ENCODE measurements around the gene MYO7B.
"Not testable (repeated sequence)": the region's sequence is repeated elsewhere in the genome, so short reads cannot be mapped to it uniquely, and the experiment has no call there.

MYO7B gene

GRCh38 chr2:127551221-127551930, 15.9 kb downstream of the MYO7B start:
- no peak for DNase-seq (ENCODE audit: low spot score)

DNA sequence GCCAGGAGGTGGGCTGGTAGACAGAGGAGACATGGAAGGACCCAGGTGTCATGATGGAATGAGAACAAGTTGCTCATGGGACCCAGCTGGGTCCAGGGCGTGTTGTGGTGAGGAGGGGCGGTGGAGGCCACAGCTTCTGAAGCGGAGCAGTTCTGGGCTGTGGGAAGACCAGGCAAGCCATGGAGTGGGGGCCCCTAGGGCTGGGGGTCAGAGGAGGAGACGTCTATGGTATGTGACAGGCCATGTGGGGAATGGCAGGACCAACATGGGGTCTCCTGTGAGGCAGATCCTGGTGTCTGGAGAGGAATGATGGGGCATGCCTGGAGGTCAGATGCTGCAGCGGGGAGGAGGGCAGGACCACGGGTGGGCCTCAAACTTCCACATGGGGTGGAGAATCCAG, 16.9 kb downstream of the MYO7B start:
- no peak for DNase-seq (ENCODE audit: low spot score)

- no peak for DNase-seq (ENCODE audit: low spot score)
Observed at GRCh38 chr2:127552846-127553245, 17.4 kb downstream of the MYO7B start.

DNA sequence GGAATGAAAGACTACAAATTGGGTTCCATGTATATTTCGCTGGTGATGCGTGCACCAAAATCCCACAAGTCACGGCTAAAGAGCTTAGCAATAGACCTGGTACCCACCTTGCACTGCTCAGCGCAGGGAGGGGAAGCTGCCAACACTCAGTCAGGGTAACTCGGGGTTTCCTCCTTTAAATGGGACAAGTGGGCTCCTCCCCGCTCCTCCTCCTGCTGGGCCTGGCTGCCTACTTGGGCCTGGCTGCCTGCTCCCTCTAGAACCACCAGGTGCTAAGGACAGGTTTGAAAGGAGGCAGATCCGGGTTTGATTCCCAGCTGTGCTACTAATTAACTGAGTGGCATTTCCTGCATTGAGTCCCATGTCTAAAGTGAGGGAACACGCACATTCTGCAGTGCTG, 23.4 kb downstream of the MYO7B start:
- DNase-seq (ENCODE audit: low spot score), result no peak

- DNase-seq (ENCODE audit: low spot score), result no peak
Observed at GRCh38 chr2:127559454-127559853, 24.0 kb downstream of the MYO7B start.

DNA sequence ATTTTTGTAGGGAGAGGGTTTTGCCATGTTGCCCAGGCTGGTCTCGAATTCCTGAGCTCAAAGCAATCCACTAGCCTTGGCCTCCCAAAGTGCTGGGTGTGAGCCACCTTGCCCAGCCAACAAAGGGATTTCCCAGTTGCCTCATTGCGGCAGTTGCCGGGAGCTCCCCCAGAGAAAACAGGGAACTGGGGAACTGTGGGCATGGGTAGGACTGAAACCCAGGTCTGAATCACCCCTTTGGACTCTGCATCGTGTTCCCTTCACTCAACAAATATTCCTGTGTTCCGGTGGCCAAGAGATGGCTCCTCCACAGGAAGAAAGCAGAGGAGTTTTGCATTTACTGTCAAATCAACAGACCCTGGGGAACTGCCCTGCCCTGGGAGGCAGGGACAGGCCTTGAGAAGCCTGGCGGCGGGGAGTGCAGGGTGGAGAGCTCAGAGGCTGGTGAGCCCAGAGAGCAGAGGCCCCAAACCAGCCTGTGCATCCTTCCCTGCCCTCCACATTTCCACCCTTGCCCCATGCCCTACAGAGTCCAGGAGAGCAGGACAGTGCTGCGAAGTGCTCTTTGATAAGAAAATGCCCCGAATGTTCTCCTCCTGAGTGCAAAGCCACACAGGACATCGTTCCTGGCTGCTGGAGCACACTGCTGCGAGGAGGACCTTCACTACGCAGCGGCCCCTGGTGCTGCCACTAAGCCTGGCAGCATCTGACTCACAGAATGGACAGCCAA, 24.9 kb downstream of the MYO7B start:
- DNase-seq (ENCODE audit: low spot score), result no peak

DNA sequence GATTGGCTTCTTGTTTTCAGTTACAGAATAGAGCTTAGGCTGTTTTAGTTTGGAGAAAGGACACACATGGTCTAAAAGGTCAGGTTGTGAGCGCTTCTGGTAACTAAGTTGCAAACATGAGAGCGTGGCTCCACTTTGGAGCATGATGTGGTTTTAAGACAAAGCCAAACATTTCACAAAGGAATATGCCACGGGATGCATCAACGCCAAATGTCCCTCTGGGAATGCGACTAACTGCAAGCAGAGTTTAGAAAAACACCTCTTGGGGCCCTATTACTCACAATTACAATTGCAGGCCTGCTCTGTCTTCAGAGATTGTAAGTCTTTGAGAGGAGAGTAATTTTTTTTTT, 25.4 kb downstream of the MYO7B start:
- DNase-seq (ENCODE audit: low spot score), result no peak

DNA sequence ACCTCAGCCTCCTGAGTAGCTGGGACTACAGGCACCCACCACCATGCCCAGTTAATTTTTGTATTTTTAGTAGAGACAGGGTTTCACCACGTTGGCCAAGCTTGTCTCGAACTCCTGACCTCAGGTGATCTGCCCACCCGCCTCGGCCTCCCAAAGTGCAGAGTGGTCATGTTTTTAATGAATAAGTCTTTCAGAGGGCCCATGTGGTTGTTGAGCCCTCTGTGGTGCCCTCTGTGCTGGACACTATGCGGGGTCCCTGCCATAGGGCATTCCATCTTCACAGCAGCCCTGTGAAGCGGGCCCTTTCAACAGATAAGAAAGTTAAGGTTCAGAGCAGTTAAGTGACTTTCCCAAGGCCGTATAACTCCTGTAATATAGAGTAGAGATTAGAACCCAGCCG, 25.9 kb downstream of the MYO7B start:
- no peak for DNase-seq (ENCODE audit: low spot score)

GRCh38 chr2:127562936-127563335, 27.5 kb downstream of the MYO7B start:
- DNase-seq (ENCODE audit: low spot score), result no peak

DNA sequence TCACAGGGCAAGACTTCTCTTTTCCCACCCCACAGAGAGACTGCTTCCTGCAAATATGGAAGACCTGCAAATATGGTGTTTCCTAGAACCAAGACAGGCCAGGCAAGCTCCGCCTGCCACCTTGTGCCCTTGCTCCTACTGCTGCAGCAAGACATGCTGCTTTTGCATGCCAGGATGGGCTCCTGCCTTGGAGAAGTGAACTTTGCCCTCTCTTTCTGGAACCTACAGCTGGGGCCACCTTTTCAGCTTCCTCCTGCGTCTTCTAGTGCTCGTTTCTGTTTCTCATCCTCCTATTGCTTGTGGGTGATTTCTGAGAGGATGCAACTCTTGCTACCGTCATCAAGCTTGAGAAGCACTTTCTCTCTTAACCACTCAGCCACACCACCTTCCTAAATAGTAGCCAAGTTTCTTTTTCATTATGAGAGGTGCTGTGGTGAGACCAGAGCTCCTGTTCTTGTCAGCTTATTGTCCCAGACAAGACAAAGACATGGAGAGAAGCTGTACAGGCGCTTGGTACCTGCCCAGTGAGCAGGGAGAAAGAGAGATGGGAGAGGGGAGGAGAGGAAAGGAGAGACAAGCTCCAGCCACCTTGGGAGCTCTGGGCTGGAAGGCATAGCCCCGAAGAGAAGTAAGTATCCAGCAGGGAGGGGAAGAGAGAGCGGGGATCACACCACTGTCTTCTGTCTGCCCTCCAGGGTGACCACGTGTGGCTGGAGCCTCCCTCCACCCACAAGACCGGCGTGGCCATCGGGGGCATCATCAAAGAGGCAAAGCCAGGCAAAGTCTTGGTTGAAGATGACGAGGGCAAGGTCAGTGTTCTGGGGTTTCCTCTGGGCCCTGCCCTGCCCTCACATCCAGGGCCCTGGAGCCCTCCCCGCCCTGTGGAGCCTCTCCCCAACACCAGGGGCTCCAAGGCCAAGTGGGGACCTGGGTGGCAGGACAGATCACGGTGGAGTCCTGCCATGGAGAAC, 28.3 kb downstream of the MYO7B start:
- DNase-seq (ENCODE audit: low spot score), result no peak

DNA sequence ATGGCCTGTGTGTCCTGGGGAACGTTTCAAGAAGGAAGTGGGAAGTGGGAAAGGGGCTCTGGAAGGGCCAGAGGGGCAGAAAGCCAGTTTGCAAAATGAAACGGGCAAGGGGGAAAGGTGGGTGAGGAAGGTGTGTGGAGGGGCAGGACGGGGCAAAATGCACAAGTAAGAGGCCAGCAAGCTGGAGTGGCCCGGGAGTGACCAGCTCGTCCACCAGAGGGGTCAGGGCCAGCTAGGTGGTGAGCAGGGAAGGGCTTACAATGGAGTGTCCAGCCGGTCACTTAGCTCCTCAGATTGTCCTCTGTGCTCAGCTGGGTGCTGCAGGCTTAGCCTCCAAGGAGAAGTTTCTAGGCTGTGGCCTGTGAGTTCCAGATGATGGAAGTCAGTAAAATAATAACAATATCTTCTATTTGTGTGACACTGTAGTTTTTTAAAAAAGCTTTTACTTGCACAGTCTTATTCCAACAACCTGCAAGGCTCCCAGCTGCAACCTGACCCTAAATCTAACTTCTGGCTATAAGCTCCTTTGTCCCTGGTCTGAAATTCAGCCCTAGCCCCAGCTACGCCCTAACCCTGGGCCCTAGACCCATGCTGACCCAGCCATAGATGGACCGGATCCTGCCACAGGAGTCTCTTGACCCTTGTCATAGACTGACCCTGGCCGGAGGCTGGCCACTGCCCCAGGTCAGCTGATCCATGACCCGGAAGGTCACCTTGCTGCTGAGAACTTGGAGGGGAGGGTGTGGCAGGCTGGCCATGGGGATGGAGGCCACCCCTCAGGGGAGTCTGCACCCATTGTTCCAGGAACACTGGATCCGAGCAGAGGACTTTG, 29.2 kb downstream of the MYO7B start:
- DNase-seq (ENCODE audit: low spot score), result no peak

- DNase-seq (ENCODE audit: low spot score), result no peak
Observed at GRCh38 chr2:127565261-127566138, 30.0 kb downstream of the MYO7B start.

DNA sequence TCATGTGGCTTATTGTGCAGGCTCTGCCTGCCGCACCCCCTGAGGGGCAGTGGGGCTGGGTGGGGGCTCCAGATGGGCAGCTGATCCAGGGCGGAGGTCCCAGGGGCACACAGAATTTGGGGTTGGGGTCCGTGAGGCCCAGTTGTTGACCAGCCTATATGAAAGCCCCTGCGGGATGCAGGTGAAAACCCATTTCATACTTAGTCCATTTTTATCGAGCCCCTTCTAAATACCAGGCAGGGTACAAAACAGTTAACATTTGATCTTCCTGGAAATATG, 30.6 kb downstream of the MYO7B start:
- DNase-seq (ENCODE audit: low spot score), result no peak

DNA sequence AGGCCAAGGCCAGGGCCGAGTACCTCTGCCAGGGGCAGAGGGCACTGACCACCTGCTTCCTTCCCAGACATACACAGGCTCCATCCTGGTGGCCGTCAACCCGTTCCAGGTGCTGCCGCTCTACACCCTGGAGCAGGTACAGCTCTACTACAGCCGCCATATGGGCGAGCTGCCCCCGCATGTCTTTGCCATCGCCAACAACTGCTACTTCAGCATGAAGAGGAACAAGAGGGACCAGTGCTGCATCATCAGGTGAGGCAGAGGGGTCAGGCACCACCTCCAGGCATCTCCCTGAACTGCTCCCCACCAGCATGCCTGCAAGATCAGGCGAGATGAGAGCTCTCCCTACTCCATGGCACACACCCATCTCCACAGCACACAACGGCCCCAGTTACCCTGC, 31.1 kb downstream of the MYO7B start:
- DNase-seq (ENCODE audit: low spot score), result no peak

DNA sequence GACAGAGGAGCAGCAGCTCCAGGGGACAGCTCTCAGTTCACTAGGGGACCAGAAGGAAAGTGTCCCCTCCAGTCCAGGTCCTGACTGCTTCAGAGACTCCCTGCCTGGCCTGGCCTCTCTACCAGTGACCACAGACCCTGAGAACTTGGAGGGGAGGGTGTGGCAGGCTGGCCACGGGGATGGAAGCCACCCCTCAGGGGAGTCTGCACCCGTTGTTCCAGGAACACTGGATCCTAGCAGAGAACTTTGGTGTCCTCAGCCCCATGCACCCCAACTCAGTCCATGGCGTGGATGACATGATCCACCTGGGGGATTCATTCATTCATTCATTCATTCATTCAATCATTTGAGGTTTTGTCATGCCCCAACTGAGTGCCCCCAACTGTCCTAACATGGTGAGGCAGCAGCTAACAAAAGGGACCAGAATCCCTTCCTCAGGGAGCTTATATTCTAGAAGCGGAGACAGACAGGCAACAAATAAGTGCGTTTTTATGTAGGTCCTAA, 31.9 kb downstream of the MYO7B start:
- DNase-seq (ENCODE audit: low spot score), result no peak

DNA sequence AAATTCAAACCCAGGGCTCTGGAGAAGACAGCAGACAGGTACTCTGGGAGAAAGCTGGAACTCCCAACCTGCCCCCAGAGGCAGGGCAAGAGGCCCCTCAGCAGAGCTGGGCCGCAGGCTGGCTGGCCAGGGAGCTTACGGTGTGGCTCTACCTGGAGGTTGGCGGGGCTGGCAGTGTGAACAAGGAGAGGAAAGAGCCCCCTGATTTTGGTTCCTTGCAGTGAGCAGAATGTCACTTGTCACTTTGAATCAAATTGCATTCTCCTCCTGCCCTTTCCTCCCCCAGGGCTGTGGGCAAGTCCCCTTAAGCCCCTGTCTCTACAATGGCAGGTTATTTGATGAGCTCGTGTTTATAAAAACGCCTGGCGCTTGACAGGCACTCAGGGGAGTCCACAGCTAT, 32.6 kb downstream of the MYO7B start:
- no peak for DNase-seq (ENCODE audit: low spot score)

GRCh38 chr2:127569666-127570065, 34.2 kb downstream of the MYO7B start:
- no peak for DNase-seq (ENCODE audit: low spot score)

DNA sequence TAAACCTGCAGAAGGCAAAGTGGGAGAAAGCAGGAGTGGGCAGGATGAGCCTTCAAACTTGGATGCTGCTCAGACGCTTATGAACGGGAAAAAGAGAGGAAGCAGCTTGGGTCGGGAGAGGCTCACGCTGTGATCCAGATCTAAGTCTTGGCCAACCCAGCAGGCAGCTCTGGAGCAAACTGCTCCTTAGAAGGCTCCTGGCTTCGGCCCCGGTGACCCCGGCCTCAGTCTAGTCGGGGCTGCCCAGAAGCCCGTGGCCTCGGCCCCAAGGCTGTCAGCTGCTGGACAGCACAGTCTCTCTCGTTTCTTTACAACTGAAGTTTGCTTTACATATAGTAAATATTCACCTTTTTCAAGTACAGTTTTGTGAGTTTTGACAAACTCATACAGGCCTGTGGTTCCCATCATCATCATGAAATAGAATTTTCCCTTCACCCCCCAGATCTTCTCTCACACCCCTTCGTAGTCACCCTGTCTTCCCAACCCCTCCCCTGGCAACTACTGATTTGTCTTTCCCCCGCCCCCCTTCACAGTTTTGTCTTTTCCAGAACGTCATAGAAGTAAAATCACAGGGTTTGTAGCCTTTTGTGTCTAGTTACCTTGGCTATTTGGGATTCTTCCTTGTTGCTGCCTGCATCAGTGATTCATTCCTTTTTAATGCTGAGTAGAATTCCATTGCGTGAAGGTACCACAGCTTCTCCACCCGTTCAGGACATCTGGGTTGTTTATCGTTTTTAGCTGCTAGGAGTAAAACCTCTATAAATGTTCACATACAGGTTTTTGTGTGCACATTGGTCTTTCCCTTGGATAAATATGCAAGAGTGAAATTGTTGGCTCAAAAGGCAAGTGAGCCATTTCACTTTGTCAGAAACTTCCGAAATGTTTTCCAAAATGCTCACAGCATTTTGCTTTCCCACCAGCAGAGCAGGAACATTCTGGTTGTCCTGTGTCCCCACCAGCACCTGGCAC, 35.1 kb downstream of the MYO7B start:
- DNase-seq (ENCODE audit: low spot score), result no peak

- not testable (repeated sequence) for DNase-seq (ENCODE audit: low spot score)
Observed at GRCh38 chr2:127572352-127572751, 36.9 kb downstream of the MYO7B start.

DNA sequence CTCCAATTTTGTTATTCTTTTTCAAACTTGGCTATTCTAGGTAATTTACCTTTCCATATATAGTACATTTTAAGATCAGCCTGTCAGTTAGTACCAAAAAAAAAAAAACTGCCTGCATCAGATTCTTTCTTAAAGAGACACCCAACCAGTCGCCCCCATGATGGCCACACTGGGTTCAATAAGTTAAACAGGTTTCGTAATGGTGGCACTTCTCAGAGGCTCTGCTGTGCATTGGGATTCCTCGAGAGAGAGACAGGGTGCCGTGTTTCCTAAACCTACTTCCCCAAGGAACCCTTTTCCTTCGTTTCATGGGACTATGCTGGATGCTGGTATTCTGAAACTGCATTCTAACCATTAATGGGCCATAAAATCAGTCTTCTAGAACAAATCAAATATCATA, 37.4 kb downstream of the MYO7B start:
- DNase-seq (ENCODE audit: low spot score), result no peak

Data from putamen (tissue), 1 donor.